CD4-positive, alpha-beta T cell treated with Interleukin-2 at 100 ng/mL for 4 hours (primary cell): ENCODE data around the gene HASPIN.

Experiments
- DNase-seq: peaks from one replicate; pipeline ENCODE4 v3.0.0-alpha.2; 2020; ENCODE audit warnings: low spot score

The HASPIN gene

DNA sequence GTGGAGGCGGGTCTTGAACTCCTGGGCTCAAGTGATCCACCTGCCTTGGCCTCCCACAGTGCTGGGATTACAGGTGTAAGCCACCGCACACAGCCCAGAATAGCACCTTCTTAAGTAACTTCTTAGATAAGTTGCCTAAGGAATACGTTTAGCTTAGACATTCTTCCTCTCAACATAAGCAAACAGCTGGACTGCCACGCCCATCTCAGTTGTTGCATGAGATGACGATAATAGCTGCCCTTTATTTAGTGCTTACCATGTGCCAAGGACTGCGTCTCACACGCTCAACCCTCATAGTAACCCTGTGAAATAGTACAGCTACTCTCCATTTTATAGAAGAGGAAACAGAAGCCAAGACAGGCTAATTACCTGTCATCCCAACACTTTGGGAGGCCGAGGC, 11.8 kb downstream of the HASPIN start:
- no peak for DNase-seq

DNA sequence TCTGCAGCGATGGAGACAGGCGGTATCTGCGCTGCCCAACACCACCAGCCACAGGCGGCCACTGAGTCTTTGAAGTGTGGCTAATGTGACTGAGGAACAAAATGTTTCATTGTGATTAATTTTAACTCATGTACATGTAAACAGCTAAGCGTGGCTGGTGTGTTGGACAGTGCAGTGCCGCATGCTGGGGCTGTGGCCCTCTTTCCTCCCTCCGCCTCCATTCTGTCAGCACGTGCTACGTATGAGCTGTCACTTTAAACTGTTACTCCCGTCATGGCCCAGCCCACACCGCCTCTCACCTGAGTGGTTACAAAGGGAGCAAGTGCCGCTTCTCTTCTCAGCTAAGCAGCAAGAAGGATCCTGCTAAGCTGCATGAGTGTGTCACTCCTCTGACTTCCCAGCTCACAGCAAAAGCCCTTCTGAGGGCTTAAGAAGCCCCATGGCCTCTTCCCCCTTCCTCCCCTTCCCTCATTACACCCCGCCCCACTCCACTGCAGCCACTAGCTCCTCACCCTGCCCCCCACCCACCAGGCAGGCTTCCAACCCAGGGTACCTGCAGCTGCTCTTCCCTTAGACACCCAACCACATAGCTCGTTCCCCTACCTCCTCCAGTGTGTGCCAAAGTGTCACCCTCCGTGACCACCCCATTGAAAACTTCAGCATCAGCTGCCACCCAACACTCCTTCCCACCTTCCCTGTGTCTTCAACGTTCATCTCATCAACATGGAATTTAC, 15.0 kb downstream of the HASPIN start:
- DNase-seq = peak; percentile 78

DNA sequence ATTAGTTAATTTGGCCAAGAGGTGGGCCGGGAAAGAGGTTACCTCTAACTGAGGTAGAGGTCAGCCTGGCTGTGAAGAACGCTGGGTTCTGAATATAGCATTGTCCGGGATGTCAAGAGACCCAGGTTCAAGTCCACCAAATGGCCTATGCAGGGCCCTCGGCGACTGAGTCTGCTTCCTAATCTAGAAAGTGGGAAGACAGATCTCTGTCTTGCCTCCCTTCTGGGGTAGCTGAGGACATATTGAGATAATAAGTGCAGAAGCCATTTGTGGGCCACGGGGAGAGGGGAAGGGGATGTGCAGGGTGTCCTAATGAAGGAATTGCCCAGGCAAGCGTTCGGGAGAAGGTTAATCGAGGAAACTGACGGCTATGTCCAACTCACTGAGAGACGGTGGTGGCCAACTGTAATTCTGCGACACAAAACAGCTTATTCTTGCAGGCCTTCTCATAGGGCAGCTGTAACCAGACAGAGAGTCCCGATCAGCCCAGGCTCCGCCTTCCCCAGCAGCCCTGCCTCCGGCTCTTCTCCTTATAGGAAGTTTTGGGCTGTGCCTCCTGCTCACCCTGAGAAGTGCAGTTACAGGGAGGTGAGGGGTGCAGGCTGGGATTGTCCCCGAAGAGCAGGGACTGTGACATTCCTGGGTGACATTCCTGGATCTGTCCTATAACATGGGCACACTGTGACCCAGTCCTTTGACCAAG, 15.9 kb downstream of the HASPIN start:
- DNase-seq = no peak

DNA sequence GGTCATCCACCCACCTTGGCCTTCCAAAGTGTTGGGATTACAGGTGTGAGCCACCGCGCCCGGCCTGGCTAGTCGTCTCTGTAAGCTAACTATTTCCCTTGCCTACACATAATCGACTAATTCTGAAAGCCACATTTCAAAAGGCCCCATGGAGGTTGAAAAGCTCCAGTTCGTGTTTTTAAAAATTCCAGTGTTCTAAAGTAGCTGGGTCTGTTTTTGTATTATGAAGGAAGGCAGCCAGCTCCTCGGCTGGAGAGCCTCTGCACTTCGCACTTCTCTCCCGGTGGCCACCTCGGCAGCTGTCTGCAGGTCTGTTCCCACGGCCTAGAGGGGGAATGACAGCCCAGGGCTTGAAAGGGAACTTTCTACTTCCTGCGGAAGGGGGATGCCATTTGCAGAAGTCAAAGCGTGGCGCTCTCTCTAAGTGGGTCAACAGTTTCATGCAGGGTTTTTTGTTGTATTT, 16.9 kb downstream of the HASPIN start:
- DNase-seq = peak; percentile 51

DNA sequence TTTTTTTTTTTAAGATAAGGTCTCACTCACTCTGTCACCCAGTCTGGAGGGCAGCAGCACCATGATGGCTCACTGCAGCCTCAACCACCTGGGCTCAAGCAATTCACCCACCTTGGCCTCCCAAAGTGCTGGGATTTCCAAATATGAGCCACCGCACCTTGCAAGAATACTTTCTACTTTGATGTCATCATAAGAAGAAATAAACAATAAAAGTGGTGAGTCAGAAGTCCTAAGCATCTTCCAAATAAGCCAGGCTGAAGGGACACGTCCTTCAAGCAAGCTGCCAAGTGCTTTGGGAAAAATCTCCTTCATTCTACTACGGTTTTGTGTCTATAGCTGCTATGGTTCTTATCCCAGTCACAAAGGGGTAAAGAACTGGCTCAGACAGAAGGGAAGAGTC, 20.3 kb downstream of the HASPIN start:
- no peak for DNase-seq

DNA sequence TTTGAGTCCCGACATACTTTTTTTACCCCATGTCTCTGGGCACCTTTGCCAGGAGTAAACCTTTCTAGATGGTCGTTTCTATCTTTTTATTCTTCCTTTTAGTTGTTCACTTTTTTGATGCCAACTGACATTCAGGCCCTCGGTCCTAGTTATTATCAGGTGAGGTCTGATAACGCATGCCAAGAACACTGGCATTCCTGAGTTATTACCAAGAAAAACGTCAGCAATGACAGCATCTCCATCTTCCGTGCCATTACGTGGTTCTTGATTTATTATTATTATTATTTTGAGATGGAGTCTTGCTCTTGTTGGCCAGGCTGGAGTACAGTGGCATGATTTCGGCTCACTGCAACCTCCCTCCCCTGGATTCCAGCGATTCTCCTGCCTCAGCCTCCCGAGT, 21.4 kb downstream of the HASPIN start:
- no peak for DNase-seq

DNA sequence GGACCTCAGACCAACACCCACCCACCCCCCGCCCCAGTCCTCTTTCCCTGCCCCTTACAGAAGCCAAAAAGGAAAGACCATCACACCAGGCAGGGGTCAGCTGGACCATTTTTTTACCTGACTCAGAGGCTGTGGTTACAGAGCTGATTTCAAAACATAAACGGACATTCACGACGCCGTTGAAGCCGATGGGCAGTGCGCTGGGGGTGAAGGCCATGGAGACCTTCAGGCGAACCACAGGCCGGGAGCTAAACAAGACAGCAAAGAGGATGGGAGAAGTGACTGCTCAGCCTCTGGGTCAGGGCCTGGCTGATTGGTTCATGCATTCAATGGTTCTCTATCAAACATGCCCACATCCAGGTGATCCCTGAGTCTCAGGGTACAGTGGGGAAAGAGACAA, 24.1 kb downstream of the HASPIN start:
- no peak for DNase-seq

DNA sequence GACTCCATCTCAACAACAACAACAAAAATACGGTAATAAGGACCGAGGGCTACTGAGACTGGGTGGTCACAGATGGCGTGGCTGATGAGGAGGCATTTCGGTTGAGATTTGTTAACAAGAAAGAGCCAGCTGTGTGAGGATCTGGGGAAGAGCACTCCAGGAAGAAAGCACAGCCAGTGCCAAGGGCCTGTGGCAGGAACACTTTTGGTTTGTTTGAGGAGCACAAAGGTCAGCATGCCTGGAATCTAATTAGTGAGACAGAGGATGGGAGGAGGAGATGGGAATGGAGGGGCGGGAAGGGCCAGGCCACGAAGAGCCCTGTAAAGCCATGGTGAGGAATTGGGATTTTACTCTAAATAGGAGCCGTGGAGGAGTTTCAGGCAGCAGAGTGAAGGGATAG, 24.9 kb downstream of the HASPIN start:
- DNase-seq = no peak

DNA sequence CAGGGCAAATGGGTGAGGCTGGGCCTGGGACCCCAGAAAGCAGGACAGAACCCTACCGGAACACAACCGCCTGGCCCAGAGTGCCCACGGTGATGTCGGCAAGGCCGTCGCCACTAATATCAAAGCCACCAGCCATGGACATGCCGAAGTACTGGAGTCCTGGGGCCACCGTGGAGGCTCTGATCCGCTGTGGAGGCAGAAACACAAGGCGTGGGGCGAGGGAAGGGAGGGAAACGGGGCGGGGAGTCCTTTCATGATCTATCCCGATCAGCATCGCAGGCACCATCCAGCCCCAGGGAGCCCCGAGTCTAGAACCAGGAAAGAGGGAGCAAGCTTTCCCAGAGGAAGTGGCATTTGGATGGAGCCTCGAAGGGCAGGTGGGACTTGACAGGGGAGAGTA, 26.6 kb downstream of the HASPIN start:
- DNase-seq = no peak

DNA sequence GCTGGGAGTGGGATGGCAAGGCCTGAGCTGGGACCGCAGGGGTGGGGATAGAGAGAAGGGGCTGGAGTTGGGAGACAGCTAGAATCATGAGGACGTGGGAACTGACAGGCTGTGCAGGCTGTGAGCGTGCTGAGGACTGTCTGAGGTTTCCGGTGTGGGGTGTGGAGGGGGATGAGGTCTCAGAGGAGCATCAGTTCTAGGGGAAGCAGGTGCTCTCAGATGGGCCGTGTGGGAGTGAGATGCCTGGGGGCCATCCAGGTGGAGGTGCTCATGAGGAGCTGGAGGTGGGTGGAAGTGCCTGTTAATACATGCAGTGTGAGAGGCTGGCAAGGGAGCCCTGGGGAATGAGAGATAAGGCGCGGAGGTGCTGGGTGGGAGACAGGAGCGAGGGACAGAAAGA, 27.2 kb downstream of the HASPIN start:
- peak; percentile 53 for DNase-seq

DNA sequence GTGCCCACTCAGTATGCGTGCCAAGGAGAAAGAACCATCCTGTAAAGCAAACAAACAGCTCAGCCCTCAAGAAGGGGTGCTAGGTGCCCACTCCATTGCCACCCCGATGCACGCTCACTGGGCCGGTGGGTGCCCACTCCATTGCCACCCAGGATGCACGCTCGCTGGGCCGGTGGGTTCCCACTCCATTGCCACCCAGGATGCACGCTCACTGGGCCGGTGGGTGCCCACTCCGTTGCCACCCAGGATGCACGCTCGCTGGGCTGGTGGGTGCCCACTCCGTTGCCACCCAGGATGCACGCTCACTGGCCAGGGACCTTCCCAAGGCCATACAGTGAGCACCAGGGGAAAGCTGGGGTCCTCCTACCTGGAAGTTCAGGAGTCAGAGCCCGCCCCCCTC, 28.1 kb downstream of the HASPIN start:
- no peak for DNase-seq

DNA sequence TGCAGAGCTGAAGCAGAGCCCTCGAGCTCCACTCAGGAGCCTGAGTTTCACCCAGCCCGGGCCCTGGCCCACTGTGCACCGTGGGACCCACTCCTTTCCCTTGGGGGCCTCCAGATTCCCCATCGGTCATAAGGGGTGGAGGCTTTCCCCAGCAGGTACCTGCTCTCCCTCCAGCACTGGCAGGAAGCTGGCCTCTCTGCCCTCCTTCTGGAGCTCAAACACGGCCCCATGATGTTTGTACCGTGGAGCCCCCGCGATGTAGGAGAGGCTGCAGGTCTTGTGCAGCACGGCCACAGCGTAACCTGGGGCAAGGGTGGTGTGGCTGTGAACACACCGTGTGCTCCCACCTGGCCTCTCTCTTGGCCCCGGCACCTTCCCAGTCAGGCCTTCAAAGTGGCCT, 29.9 kb downstream of the HASPIN start:
- no peak for DNase-seq

DNA sequence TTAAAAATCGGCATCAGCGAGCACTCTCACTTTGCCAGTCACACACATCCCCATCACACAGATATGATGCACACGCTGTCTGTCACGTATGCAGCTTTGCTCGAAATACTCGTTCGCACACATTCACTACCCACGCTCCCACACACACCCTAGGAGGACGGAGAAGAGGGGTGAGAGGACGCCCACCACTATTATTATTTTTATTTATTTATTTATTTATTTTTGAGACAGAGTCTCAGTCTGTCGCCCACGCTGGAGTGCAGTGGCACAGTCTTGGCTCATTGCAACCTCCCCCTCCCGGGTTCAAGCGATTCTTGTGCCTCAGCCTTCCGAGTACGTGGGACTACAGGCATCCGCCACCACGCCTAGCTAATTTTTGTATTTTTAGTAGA, 30.4 kb downstream of the HASPIN start:
- no peak for DNase-seq

DNA sequence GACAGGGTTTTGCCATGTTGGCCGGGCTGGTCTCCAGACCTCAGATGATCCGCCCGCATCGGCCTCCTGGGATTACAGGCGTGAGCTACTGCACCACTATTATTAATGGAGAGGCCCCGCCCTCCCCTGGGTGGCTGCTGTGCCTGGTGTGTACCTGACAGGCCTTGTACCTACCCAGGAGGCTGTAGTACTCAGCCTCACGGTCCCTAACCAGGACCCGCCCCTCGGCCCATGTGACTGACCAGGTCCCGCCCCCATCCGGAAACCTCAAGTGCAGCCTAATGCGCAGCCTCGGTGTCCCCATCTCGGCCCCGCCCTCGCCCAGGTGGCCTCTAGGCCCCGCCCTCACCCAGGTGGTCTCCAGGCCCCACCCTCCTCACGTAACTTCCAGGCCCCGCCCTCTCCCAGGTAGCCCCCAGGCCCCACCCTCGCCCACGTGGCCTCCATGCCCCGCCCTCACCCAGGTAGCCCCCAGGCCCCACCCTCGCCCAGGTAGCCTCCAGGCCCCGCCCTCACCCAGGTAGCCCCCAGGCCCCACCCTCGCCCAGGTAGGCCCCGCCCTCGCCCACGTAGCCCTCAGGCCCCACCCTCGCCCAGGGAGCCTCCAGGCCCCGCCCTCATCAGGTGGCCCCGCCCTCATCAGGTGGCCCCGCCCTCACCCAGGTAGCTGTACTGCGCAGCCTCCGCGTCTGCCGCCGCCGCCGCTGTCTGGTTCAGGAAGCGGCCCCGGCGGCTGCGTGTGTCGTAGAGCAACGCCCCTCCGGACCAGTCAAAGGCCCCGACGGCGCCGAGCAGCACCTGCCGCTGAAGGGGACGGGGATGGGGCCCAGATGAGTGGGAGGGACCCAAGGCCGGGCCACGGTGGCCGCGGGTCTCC, 31.0 kb downstream of the HASPIN start:
- peak; percentile 74 for DNase-seq

DNA sequence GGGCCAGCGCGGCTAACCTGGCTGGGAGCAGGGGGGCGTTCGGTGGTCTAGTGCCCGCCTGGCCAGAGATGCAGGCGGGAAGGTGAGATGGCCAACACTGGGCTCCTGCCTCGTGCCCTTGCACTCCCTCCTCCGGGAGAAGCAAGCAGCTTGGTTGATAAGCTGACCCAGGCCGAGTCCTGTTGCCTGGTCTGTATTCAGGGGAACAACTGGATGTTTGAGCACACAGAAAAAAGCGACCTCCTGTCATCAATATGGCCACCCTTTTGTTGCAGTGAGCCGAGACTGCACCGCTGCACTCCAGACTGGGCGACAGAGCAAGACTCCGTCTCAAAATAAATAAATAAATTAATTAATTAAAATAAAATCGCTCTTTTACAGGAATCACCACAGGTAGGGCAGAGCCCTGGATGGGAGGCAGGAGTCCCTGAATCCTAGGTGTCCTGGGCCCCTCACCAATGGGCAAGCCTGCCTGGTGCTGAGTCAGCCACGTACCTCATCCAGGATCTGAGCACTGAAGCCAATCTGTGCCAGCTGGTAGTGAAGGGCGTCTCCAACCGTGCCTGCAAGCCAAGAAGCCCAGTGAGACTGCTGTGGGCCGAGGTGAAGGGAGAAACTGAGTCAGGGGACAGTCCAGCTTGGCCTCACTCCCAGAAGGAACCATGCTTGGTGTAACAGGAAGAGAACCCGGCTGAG, 31.8 kb downstream of the HASPIN start:
- no peak for DNase-seq

DNA sequence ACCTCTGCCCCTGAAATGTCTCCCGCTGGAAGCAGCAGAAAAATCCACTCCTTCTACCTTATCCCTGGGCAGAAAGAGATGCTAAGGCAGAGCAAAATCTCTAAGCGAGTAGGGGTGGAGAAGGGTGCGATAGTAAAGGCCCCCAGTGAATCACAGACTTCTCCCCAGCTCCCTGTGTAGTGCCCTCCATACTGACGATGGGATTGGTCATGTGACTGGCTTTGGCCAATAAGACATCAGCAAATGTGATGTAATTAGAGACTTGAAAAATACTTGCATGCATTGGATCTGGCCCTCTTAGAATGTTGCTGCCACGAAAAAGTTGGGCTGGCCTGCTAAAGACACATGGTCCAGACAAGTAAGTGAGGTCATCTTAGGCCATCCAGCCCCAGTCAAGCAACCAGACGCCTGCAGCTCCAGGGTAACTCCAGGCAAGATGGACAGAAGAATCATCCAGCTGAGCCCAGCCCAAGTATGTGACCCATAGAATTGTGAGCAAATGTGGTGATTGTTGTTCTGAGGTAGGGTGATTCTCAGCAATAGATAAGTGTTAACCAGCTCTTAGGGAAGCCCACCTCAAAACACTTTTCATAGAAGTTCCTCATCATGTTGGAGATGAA, 36.0 kb downstream of the HASPIN start:
- no peak for DNase-seq

DNA sequence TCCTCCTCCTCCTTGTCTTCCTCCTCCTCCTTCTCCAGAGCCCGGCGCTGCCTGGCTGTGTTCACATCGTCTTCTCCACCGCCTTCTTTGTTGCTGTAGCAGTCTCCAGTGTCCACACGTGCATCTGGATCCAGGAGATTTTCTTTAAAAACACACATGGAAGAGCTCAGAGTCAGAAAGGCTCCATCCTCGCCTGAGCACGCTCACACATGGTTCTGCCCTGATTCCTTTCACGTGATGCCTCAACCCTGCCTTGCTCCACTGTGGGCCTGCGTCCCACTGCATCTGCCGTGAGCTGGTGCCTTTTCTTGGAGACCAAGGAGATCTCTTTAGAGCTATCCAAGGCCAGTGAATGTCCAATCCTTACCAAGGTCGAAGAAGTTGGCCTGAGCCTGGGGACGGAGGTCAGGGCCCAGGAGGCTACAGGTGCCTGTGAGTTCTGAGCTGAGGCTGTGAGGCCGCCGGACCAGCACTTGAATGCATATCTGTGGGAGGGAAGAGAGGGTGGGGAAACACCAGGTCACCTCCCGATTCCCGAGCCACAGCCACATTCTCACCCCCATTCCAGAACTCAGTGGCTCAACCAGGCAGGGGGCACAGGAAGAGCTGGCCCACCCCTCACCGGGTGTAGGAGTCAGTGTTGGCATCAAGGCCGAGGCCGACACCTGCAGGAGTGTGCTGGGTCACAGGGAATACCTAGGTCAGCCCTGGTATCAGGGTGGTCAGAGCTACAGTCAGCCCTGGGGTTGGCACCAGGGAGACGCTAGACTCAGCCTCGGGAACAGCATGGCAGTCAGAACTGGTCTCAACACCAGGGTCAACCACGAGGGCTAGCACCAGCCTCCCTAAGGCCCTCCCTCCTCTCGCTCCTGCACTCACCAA, 37.6 kb downstream of the HASPIN start:
- no peak for DNase-seq

DNA sequence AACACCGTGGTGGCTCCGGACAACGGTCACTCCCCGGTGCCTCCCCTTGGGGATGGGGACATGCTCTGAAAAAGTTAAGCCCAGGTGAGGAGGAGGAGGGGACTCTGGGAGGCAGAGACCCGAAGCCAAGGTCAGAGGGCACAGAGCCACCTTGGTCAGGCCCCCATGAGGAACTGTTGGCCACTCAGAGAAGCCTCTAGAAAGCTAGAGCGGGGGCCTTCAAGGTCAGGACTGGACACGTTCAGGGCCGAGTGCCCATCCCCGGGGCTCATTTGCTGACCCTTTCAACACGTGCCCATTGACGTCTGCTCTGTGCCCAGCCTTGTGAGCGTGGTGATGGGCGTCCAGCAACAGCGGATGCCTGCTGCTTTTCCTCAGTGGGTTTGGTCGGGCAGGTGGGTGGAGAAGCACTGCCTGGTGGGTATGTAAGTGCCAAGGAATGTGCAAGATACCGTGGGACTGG, 38.2 kb downstream of the HASPIN start:
- no peak for DNase-seq

DNA sequence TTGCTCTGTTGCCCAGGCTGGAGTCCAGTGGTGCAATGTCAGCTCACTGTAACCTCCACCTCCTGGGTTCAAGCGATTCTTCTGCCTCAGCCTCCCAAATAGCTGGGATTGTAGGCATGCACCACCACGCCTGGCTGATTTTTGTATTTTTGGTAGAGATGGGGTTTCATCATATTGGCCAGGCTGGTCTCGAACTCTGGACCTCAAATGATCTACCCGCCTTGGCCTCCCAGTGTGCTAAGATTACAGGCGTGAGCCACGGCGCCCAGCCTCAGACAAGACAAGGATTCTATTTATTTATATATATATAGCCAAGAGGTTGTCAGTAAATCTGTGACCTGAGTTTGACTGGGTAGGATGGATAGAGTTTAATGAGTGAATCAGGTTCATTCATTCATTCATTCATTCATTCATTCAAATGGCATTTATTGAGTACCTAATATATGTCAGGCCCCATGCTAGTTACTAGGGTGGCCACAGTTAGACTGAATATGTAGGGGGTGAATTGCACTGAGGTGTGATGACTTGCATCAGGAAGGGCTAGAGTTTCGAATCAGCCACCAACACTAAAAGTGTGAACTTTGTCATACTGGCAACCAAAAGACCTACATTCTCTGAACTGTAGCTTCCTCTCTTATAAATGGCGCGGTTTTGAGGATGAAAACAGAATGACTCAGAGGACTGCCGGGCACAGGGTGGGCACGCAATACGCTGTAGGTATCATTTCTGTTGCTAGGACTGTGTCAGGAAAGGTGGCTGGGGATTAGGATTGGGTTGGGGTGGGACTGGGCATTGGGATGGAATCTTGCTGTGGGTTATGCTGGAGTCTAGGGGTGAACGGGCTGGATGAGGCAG, 39.4 kb downstream of the HASPIN start:
- DNase-seq = peak; percentile 83

DNA sequence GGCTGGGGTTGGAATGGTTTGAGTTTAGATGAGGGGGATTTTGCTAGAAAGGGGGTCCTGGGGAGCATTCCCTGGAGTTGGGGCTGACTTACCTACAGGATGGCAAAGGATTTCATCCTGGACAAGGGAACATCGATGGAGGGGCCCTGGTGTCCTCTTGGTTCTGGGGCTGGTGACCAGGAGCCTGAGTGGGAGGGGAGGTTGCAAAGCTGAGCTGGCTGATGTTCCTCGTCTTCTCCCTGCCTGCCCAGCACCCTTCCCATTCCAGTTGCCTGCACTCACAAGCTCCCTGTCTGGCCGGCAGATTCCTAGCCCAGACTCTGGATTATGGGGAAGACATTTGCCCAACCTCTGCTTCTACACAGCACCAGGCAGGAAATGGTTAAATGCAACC, 40.1 kb downstream of the HASPIN start:
- DNase-seq = no peak
